ENCODE measurements around the gene CSTPP1.
A peak's percentile ranks its signal among the peaks of the same experiment; 100 is the strongest.
"Not testable (repeated sequence)": the region's sequence is repeated elsewhere in the genome, so short reads cannot be mapped to it uniquely, and the experiment has no call there.

The CSTPP1 gene

GRCh38 chr11:46991391-46991790, 54.8 kb downstream of the CSTPP1 start:
- no peak overlapping the region for H3K27ac Mint-ChIP-seq
- no peaks in the 10 kb centered on the region for H3K27me3 Mint-ChIP-seq (ENCODE audit: low read depth)
- H3K4me1 Mint-ChIP-seq: no peaks in the 10 kb centered on the region
- no peak for TF ChIP-seq CTCF (IDR thresholded peaks at IDR 0.05; ENCODE audit: unreplicated experiment in 3 of 3)
- peaks cover 32% of the 10 kb centered on the region for H3K9me3 Mint-ChIP-seq
- no peak overlapping the region for H3K4me3 Mint-ChIP-seq
- peaks cover 80% of the 10 kb centered on the region for H3K36me3 Mint-ChIP-seq (ENCODE audit: low read depth)

- peaks cover 85% of the 10 kb centered on the region for H3K36me3 Mint-ChIP-seq (ENCODE audit: low read depth)
- peaks cover 41% of the 10 kb centered on the region for H3K9me3 Mint-ChIP-seq
- not testable (repeated sequence) for H3K27me3 Mint-ChIP-seq (ENCODE audit: low read depth); H3K27ac Mint-ChIP-seq; H3K4me3 Mint-ChIP-seq; H3K4me1 Mint-ChIP-seq
These were observed 55.8 kb downstream of the CSTPP1 start for GRCh38 chr11:46992386-46992785.

- H3K4me1 Mint-ChIP-seq; H3K27ac Mint-ChIP-seq; H3K27me3 Mint-ChIP-seq (ENCODE audit: low read depth); H3K4me3 Mint-ChIP-seq: not testable (repeated sequence)
- Mint-ChIP-seq H3K9me3 (peaks cover 32% of the 10 kb centered on the region), H3K36me3 (ENCODE audit: low read depth) (peaks cover 59% of the 10 kb centered on the region)
These were observed 61.2 kb downstream of the CSTPP1 start for GRCh38 chr11:46997796-46998195.

- Mint-ChIP-seq H3K36me3 (ENCODE audit: low read depth) (peaks cover 45% of the 10 kb centered on the region), H3K27me3 (ENCODE audit: low read depth) (no peaks in the 10 kb centered on the region), H3K9me3 (peaks cover 22% of the 10 kb centered on the region), H3K27ac (peak overlapping the region in 1 of 3 experiments; percentile 33), H3K4me1 (peaks cover 18% of the 10 kb centered on the region), H3K4me3 (no peak overlapping the region)
- TF ChIP-seq CTCF (IDR thresholded peaks at IDR 0.05; ENCODE audit: unreplicated experiment in 3 of 3): no peak
These were observed 62.7 kb downstream of the CSTPP1 start for GRCh38 chr11:46999217-46999616.

GRCh38 chr11:47000033-47000432, 63.5 kb downstream of the CSTPP1 start:
- no peaks in the 10 kb centered on the region for H3K27me3 Mint-ChIP-seq (ENCODE audit: low read depth)
- peak overlapping the region in 1 of 3 experiments; percentile 33 for H3K27ac Mint-ChIP-seq
- H3K4me1 Mint-ChIP-seq: peaks cover 26% of the 10 kb centered on the region
- no peak overlapping the region for H3K4me3 Mint-ChIP-seq
- peaks cover 41% of the 10 kb centered on the region for H3K36me3 Mint-ChIP-seq (ENCODE audit: low read depth)
- no peak for TF ChIP-seq CTCF (IDR thresholded peaks at IDR 0.05; ENCODE audit: unreplicated experiment in 3 of 3)
- H3K9me3 Mint-ChIP-seq: peaks cover 22% of the 10 kb centered on the region

- TF ChIP-seq CTCF (IDR thresholded peaks at IDR 0.05; ENCODE audit: unreplicated experiment in 3 of 3): no peak
- peaks cover 32% of the 10 kb centered on the region for H3K4me1 Mint-ChIP-seq
- H3K27me3 Mint-ChIP-seq (ENCODE audit: low read depth): no peaks in the 10 kb centered on the region
- no peak overlapping the region for H3K4me3 Mint-ChIP-seq
- H3K9me3 Mint-ChIP-seq: peaks cover 8% of the 10 kb centered on the region
- peaks cover 25% of the 10 kb centered on the region for H3K36me3 Mint-ChIP-seq (ENCODE audit: low read depth)
- peak overlapping the region; percentile 34 to 72 (median 58) for H3K27ac Mint-ChIP-seq
These were observed 65.2 kb downstream of the CSTPP1 start for GRCh38 chr11:47001781-47002181.

- peaks cover 21% of the 10 kb centered on the region for H3K36me3 Mint-ChIP-seq (ENCODE audit: low read depth)
- H3K27ac Mint-ChIP-seq: peak overlapping the region in 2 of 3 experiments; percentile 58 to 72
- no peak for TF ChIP-seq CTCF (IDR thresholded peaks at IDR 0.05; ENCODE audit: unreplicated experiment in 3 of 3)
- H3K9me3 Mint-ChIP-seq: peaks cover 3% of the 10 kb centered on the region
- no peaks in the 10 kb centered on the region for H3K27me3 Mint-ChIP-seq (ENCODE audit: low read depth)
- peaks cover 34% of the 10 kb centered on the region for H3K4me1 Mint-ChIP-seq
- H3K4me3 Mint-ChIP-seq: no peak overlapping the region
These were observed 65.8 kb downstream of the CSTPP1 start for GRCh38 chr11:47002390-47002789.
